HEK293 (cell line): ENCODE measurements around the gene ZIC4.

Experiments used
- CTCF ChIP-seq: fragments of 450-650 bp; formaldehyde crosslinking; IDR thresholded peaks from 2 replicates; pipeline ENCODE4 v1.5.1; 2016; ENCODE audit warnings: missing biosample characterization, missing genetic modification characterization
- KLF9 ChIP-seq: fragments of 450-650 bp; formaldehyde crosslinking; IDR thresholded peaks from 2 replicates; pipeline ENCODE4 v1.5.1; 2016; ENCODE audit warnings: missing biosample characterization, missing genetic modification characterization, low read depth
- MZF1 ChIP-seq: fragments of 450-650 bp; formaldehyde crosslinking; IDR thresholded peaks from 2 replicates; pipeline ENCODE4 v1.5.1; 2017; ENCODE audit warnings: missing biosample characterization, missing genetic modification characterization, borderline replicate concordance
- ZNF132 ChIP-seq: fragments of 450-650 bp; formaldehyde crosslinking; IDR thresholded peaks from 2 replicates; pipeline ENCODE4 v1.5.1; 2017; ENCODE audit warnings: missing biosample characterization, missing genetic modification characterization, borderline replicate concordance
- ZNF274 ChIP-seq, 2 experiments: fragments of 200-500 bp in 1 of 2; fragments of 450-650 bp in 1 of 2; sonication (Bioruptor generic) in 1 of 2; formaldehyde crosslinking in 1 of 2; IDR thresholded peaks; 2 replicates each; pipeline versions ENCODE4 v1.5.1 to v1.6.1; 2014 to 2016; ENCODE audit warnings: borderline replicate concordance in 1 of 2, inconsistent platforms in 1 of 2, low read length in 1 of 2, missing biosample characterization in 1 of 2, missing genetic modification characterization in 1 of 2
- ZNF518A ChIP-seq: fragments of 450-650 bp; formaldehyde crosslinking; conservative IDR thresholded peaks from 2 replicates; pipeline ENCODE4 v1.5.1; 2016; ENCODE audit warnings: low read depth, missing biosample characterization, missing genetic modification characterization
- ZNF639 ChIP-seq: fragments of 450-650 bp; formaldehyde crosslinking; IDR thresholded peaks from 2 replicates; pipeline ENCODE4 v1.5.1; 2016; ENCODE audit warnings: missing biosample characterization, missing genetic modification characterization
- TF ChIP-seq, protein P1 (sequence below): fragments of 450-650 bp; formaldehyde crosslinking; IDR thresholded peaks from 2 replicates; pipeline ENCODE4 v1.5.1; 2016; ENCODE audit warnings: missing biosample characterization, missing genetic modification characterization

DNA sequence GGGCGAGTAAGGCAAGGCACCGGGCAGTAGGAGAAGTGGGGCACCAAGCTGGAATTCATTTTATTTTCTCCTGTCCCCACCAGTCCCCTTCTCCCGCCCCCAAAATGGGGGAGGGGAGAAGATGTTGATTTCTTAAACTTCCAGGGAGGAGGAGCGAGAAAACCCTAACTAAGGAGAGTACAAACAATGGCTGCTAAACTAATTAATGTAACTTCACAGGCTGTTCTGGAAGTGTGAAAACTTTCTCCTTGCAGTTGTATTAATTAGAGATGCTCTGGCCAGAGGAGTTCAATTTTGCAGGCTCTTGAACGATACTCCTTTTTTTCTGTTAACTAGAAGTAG lies 11.5 kb downstream of the ZIC4 start:
- no peak for TF ChIP-seq ZNF274 (IDR thresholded peaks at IDR 0.05; ENCODE audit: low read length)
- TF ChIP-seq ZNF274 (tag by site-specific recombination; IDR thresholded peaks at IDR 0.05; ENCODE audit: borderline replicate concordance), result no peak
- TF ChIP-seq CTCF (tag by site-specific recombination), result no peak
- no peak for TF ChIP-seq ZNF132 (tag by site-specific recombination)
- TF ChIP-seq, protein P1, sequence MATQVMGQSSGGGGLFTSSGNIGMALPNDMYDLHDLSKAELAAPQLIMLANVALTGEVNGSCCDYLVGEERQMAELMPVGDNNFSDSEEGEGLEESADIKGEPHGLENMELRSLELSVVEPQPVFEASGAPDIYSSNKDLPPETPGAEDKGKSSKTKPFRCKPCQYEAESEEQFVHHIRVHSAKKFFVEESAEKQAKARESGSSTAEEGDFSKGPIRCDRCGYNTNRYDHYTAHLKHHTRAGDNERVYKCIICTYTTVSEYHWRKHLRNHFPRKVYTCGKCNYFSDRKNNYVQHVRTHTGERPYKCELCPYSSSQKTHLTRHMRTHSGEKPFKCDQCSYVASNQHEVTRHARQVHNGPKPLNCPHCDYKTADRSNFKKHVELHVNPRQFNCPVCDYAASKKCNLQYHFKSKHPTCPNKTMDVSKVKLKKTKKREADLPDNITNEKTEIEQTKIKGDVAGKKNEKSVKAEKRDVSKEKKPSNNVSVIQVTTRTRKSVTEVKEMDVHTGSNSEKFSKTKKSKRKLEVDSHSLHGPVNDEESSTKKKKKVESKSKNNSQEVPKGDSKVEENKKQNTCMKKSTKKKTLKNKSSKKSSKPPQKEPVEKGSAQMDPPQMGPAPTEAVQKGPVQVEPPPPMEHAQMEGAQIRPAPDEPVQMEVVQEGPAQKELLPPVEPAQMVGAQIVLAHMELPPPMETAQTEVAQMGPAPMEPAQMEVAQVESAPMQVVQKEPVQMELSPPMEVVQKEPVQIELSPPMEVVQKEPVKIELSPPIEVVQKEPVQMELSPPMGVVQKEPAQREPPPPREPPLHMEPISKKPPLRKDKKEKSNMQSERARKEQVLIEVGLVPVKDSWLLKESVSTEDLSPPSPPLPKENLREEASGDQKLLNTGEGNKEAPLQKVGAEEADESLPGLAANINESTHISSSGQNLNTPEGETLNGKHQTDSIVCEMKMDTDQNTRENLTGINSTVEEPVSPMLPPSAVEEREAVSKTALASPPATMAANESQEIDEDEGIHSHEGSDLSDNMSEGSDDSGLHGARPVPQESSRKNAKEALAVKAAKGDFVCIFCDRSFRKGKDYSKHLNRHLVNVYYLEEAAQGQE (tag by site-specific recombination), result no peak
- no peak for TF ChIP-seq ZNF518A (tag by site-specific recombination)
- no peak for TF ChIP-seq KLF9 (tag by site-specific recombination)
- no peak for TF ChIP-seq ZNF639 (tag by site-specific recombination)
- no peak for TF ChIP-seq MZF1 (tag by site-specific recombination)
